ENCODE data around the gene SDC4.
A peak's percentile ranks its signal among the peaks of the same experiment; 100 is the strongest.

The SDC4 gene

DNA sequence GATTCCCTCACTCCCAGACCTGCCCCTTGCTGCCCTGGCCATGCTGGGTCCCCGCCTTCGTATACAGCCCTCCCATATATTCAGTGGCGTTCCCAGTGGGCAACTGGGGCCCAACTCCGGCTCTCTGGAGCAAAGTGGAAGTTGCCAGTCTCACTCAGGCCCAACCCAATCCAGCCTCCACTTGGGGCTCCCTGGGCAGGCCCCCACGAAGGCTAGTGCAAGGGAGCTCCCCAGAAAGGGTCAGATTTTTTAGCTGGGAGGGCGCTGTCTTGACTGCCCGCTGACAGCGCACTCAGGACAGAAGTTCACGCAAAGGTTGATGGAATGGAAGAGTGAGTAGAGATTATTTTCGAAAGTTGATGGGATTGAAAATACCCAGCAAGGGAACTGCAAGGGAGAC is 24.0 kb upstream of the SDC4 start:
- no peak overlapping the region for H3K4me3 ChIP-seq (ENCODE audit: low read length)
- TF ChIP-seq ZNF274 (IDR thresholded peaks at IDR 0.05; ENCODE audit: low read depth, low read length) = no peak

DNA sequence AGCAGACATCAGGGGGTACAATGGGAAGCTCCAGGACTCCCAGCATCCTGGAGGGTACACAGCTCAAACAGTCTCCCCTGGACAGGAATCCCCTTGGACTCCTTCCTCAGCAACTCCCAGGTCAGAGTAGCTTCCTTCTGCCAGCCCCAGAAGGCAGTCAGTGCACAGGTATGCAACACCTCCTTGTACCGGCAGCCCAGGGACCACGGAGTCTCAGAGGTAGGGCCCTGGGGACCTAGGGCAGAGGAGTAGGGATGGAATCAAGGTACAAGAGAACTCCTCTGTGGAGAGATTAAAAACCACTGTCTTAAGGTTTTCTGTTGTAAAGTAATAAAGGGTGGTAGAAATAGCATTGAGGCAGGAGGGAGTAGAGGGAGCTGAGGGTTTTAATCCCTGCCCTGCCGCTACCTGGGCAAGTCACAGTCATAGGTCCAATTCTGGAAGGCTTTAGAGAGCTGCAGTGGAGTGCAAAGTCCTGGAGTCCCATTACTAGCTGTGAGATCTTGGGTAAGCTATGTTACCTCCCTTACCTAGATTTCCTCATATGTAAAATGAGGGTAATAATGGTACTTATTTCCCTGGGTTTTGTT is 22.4 kb upstream of the SDC4 start:
- no peak for TF ChIP-seq ZNF274 (IDR thresholded peaks at IDR 0.05; ENCODE audit: low read depth, low read length)
- H3K4me3 ChIP-seq (ENCODE audit: low read length) = no peak overlapping the region

DNA sequence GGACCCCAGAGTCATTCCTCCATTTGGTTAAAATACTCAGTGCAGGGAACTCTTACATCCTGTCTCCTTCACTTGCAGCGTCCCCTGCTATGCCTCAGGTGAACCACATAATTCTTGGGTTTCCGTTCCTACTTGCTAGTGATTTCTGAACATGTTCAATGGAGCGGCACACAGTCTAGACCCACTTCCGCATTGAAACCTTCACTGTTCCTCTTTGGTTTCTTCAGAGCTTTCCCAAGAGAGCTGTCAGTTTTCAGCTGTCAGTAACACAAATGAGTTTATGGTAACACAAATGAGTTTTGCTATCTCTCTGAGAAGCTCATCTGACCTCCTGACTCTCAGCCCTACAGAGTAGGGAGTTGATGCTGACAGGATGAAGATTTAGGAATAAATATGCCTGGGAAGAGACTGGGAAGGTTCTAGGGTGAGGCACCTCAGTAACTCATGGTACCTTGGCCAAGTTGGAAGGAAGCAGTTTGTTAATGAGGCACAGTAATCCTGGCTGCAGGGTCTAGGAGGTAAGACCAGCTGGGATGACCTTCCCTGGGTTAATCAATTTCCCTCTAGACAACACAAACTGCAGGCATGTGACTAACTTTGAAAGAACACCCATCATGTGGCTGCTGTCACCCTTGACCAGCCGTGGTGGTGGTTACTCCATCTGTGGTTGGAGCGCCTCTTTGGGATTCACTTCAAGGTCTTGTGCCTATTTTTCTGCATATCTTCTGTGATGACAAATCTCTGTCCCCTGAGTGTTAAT is 20.2 kb upstream of the SDC4 start:
- peak overlapping the region; percentile 5; the same call in 1 of the 2 replicates for H3K4me3 ChIP-seq (ENCODE audit: low read length)
- TF ChIP-seq ZNF274 (IDR thresholded peaks at IDR 0.05; ENCODE audit: low read depth, low read length) = no peak

DNA sequence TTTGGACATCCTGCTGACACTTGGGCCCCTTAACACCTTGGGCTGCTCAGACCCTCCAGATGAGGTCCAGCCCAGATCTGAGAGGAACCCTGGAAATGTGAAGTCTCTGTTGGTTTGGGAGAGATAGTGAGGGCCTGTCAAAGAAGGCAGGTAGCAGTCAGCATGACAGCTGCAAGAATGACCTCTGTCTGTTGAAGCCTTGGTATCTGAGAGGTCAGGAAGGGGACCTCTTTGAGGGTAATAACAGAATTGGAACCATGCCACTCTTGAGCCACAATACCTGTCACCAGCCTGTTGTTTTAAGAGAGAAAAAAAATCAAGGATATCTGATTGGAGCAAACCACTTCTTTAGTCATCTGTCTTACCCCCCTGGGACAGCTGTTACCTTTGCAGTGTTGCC is 18.9 kb upstream of the SDC4 start:
- peak overlapping the region; percentile 40; the same call in 1 of the 2 replicates for H3K4me3 ChIP-seq (ENCODE audit: low read length)
- no peak for TF ChIP-seq ZNF274 (IDR thresholded peaks at IDR 0.05; ENCODE audit: low read depth, low read length)

DNA sequence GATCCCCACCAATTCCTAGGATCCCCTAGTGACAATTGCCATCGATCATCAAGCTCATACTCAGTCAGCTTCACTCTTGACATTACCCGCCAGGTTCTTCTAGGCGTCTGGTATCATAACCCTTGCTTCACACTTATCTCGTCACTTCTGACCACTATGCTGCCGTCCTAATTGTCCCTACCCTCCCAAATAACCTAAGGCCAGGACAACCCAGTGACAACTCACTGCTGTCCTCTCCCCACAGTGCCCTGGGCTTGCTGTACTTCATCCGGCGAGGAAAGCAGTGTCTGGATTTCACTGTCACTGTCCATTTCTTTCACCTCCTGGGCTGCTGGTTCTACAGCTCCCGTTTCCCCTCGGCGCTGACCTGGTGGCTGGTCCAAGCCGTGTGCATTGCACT is 18.4 kb upstream of the SDC4 start:
- H3K4me3 ChIP-seq (ENCODE audit: low read length) = no peak overlapping the region
- TF ChIP-seq ZNF274 (IDR thresholded peaks at IDR 0.05; ENCODE audit: low read depth, low read length) = no peak

DNA sequence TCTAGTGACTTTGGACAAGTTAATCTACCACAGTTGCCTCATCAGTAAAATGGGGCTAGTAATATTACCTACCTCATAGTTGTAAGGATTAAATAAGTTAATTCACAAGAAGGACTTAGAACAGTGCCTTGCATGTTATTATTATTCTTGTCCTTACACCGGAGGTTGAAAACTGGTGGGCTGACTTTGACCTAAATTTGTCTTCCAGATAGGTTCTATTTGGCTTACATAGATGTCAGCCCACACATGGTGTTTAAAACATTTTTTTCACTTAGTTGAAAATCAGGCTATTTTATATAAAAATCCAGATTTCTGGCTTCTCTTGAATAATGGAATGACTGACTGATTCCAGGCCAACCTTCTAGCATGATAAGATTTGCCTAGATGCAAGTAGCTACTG is 18.0 kb upstream of the SDC4 start:
- TF ChIP-seq ZNF274 (IDR thresholded peaks at IDR 0.05; ENCODE audit: low read depth, low read length) = no peak
- H3K4me3 ChIP-seq (ENCODE audit: low read length) = no peak overlapping the region

DNA sequence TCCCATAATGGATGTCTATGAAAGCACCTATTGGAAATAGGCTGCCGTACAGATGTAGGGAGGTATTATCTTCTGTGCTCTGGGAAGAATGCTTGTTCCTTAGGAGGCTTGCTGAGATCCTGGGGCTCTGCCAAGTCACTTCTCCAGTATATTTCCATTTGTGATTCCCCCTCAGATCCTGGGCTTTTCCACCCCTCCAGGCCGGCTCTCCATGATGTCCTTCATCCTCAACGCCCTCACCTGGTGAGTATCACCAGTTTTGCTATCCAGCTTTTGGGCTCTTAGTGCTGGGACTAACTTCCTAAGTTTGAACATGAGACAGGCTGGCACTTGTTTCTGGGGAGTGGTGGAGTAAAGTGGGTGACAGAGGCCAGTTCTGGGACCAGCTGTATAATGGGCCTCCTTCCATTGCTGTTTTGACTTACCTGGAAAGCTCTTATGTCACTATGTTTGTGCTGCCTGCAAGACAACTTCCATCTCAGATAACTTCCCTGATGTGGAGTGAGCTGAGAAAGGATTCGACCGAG is 17.3 kb upstream of the SDC4 start:
- TF ChIP-seq ZNF274 (IDR thresholded peaks at IDR 0.05; ENCODE audit: low read depth, low read length) = no peak
- no peak overlapping the region for H3K4me3 ChIP-seq (ENCODE audit: low read length)

DNA sequence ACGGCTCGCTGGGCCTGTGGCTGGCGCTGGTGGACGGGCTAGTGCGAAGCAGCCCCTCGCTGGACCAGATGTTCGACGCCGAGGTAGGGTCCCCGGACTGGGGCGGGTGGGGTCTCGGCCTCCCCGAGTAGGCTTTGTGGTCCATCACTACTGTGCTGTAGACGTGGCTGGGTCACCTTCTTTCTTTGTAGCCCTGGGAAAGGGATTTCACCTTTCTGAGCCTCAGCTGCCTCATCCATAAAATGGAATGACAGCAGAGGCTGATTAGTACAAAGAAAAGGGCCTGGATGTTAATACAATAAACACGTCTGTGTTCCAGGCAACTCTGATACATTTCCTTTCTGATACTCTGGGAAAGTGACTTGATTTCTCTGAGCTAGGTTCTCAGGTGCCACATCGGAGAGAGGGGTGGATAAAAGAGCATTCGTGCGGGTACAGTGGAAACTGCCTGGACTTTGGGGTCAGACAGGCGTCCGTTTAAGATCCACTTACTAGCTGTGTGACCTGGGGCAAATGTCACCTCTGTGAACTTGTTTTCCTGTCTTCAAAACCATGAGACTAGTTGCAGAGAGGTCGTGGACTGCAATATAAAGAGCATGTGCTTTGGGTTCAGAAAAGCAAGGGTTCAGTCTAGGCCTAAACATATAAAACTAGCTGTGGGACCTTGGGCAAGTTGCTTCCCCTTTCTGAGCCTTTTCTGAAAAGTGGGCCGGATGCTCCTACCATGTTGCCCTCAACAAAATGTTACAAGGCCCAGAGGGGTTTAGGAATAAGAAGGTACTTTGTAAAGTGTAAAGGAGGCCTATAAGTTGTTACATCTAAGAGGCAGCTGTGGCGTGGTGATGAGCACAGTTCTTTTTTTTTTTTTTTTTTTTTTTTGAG is 15.6 kb upstream of the SDC4 start:
- no peak for TF ChIP-seq ZNF274 (IDR thresholded peaks at IDR 0.05; ENCODE audit: low read depth, low read length)
- peak overlapping the region; percentile 73 for H3K4me3 ChIP-seq (ENCODE audit: low read length)

DNA sequence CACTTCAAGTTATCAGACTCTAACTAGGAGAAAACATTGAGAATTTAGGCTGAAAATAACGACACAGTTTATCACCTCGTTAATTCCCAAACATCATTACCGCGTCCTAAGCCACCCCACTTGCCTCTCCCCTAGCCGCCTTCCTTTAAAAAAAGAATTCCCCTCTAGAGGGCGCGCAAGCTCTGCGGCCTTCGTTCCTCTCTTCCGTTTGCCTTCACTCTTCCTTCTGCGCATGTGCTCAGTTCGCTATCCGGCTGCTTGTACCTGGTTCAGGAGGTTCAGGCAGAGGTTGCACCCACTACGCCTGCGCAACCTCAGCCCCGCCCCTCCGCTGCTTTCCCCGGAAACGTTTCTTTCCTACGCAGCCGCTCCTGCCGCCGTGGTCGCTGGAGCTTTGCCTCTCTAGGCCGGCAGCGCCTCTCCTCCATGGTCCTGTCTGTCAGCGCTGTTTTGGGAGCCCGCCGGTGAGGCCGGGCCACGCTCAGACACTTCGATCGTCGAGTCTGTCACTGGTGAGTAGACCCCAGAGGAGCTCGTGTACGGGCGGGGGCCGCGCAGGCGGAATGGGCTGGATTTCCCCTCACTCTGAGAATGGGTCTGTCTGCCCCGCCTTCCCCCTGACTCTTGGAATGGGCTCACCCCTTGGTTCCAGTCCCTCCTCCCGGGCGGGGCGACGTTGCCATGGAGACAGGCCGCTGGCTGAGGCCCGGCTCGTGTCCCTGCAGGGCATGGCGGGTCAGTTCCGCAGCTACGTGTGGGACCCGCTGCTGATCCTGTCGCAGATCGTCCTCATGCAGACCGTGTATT is 14.8 kb upstream of the SDC4 start, which contains the start of gene SYS1:
Gene SYS1 (plus strand): TSS at position 353 of the 807 bp plus-strand sequence. CDS start 376 bp downstream, at position 729.
- H3K4me3 ChIP-seq (ENCODE audit: low read length) = peak within 1 kb of the TSS; percentile 73
- TF ChIP-seq ZNF274 (IDR thresholded peaks at IDR 0.05; ENCODE audit: low read depth, low read length) = no peak

DNA sequence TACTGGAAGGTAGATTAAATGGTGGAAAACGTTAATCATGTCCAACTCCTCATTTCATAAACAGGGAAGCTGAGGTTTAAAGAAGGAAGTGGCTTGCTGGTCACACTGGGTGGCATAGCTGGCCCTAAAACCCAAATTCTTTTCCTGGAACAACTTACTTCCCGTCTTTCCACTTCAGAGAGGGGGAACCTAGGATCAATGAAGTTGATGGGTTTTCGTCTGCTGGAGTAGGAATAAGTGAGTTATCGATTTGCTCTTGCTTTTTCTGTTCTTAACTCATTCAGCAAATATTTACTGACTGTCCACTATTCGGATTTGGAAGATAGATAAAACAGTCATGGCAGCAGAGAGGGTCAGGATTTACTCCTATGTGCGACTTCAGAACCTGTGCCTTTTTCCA is 13.6 kb upstream of the SDC4 start:
- no peak for TF ChIP-seq ZNF274 (IDR thresholded peaks at IDR 0.05; ENCODE audit: low read depth, low read length)
- H3K4me3 ChIP-seq (ENCODE audit: low read length) = no peak overlapping the region

DNA sequence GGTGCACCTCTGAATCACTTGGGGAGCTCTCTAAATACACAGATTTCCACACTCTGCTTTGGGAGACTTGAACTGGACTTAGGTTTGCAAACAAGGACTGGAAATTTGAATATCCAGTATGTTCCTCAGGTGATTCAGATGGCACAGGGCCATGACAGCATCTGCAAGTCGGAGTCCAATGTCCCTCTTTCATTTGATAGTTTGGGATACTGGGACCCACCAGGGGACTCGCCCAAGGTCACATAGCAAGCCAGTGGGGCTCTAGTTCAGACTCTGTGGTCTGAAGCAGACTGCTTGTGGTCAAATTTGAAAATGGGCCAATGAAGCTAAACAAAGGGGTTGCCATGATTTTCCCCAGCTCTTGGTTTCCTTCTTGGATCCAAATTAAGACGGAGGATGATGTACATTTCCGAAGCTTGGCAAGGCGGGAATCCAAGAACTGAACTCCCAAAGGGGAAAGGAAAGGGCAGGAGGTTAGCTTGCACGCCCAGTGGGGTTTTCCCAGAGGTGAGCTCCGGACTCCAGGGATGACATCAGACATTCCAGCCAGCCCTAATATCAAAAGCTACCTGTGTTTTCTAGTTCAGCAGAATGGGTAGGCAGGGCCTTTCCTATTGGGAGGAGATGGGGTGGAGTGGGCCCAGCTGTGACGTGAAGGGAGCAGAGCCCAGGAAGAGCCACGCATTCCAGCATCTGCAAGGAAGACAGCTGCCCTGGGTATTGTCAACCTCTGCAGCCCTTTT is 11.4 kb upstream of the SDC4 start:
- no peak overlapping the region for H3K4me3 ChIP-seq (ENCODE audit: low read length)
- no peak for TF ChIP-seq ZNF274 (IDR thresholded peaks at IDR 0.05; ENCODE audit: low read depth, low read length)

DNA sequence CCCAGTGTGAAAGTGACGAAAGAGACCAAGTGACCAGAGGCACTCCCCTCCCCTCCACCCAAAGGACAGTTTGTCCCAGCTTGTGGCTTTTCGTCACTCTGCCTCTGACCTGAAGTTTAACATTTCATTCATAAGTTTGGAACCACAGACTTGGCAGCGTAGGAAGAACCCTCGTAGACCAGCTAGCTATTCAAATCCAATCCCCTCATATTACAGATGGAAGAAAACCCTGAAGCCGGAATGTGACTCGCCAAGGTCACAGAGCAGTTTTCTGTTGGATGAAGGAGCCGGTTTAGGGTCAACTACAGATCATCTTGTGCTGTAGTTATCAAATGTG is 10.8 kb upstream of the SDC4 start:
- no peak for TF ChIP-seq ZNF274 (IDR thresholded peaks at IDR 0.05; ENCODE audit: low read depth, low read length)
- no peak overlapping the region for H3K4me3 ChIP-seq (ENCODE audit: low read length)

Measured in GM08714 (cell line).